KOPT-K1 (cell line): Measurements from ENCODE around the gene DUSP5.

ENCODE experiments used
- H3K27ac ChIP-seq: fragments of 200-600 bp; sonication (generic); 2 replicates; pipeline ENCODE4 v1.5.1; 2016; ENCODE audit warnings: antibody characterized with exemption, mild to moderate bottlenecking, low read depth, low read length; ENCODE audit not compliant: poor library complexity, severe bottlenecking
- H3K36me3 ChIP-seq: fragments of 200-600 bp; sonication (generic); 2 replicates; pipeline ENCODE4 v1.5.1; 2017; ENCODE audit warnings: antibody characterized with exemption, mild to moderate bottlenecking, low read length, moderate library complexity; ENCODE audit not compliant: insufficient read depth
- H3K9me3 ChIP-seq: fragments of 200-600 bp; sonication (generic); 2 replicates; pipeline ENCODE4 v1.5.1; 2017; ENCODE audit warnings: antibody characterized with exemption, low read length, mild to moderate bottlenecking; ENCODE audit not compliant: insufficient read depth, poor library complexity, severe bottlenecking

Gene DUSP5

DNA sequence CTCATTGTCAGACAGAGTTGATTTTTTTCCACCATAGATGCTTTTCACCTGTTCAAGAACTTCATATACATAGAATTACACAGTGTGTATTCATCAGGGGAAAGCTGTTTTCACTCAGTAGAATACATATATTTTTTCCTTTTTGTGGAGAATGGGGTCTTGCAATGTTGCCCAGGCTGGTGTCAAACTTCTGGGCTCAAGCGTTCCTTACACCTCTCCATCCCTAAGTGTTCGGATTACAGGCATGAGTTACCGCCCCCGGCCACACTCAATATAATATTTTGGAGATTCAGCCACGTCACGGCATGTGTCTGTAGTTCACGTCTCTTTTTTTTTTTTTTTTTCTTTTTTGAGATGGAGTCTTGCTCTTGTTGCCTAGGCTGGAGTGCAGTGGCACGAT, 62.3 kb downstream of the DUSP5 start:
- H3K27ac ChIP-seq: no peak overlapping the region
- no peaks in the 10 kb centered on the region for H3K36me3 ChIP-seq
- H3K9me3 ChIP-seq: no peaks in the 10 kb centered on the region
